Thymus (tissue), 11 donors: ENCODE results near the gene SERPINC1. TPM values are rescaled to one million over a fixed set of nuclear protein-coding genes. Genes with fewer than 3 reads are reported as not detected.

Source experiments
- DNase-seq, 9 donors: peaks; one replicate each; pipeline ENCODE4 v3.0.0-alpha.2; 2013; ENCODE audit warnings: low spot score in 9 of 9, low read depth in 6 of 9, missing footprints in 1 of 9
- H3K27ac ChIP-seq, 2 donors: one replicate each; pipeline ENCODE4 v1.5.1; 2013; ENCODE audit warnings: control low read depth in 1 of 2, low read depth in 1 of 2, low read length in 1 of 2, mild to moderate bottlenecking in 1 of 2, moderate library complexity in 1 of 2
- H3K27me3 ChIP-seq, 2 donors: one replicate each; pipeline ENCODE4 v1.5.1; 2013; ENCODE audit warnings: low read length in 1 of 2; ENCODE audit not compliant: control insufficient read depth in 2 of 2, insufficient read depth in 1 of 2
- H3K36me3 ChIP-seq, 2 donors: one replicate each; pipeline ENCODE4 v1.5.1; 2013; ENCODE audit warnings: low read length in 1 of 2, mild to moderate bottlenecking in 1 of 2, moderate library complexity in 1 of 2; ENCODE audit not compliant: control insufficient read depth in 2 of 2, insufficient read depth in 2 of 2
- H3K4me1 ChIP-seq, 2 donors: one replicate each; pipeline ENCODE4 v1.5.1; 2013; ENCODE audit warnings: low read length in 2 of 2; ENCODE audit not compliant: control insufficient read depth in 2 of 2, insufficient read depth in 2 of 2
- H3K4me3 ChIP-seq, 2 donors: one replicate each; pipeline ENCODE4 v1.5.1; 2013; ENCODE audit warnings: low read length in 2 of 2, control low read depth in 1 of 2, mild to moderate bottlenecking in 1 of 2
- H3K9me3 ChIP-seq, 2 donors: one replicate each; pipeline ENCODE4 v1.5.1; 2013; ENCODE audit warnings: low read length in 1 of 2, mild to moderate bottlenecking in 1 of 2; ENCODE audit not compliant: control insufficient read depth in 2 of 2, insufficient read depth in 1 of 2
- WGBS: extraction: QIAGEN DNeasy Blood & Tissue Kit; methylation state at CpG from one replicate; pipeline ENCODE4 v1.1.7; 2013; 5-methylcytosine and 5-hydroxymethylcytosine counted together
- polyA plus RNA-seq: library from polyadenylated mRNA; stranded (reverse); fragments of 200-250 nt; gene quantifications from one replicate; pipeline ENCODE4 v1.2.3, GENCODE V29; 2013
- total RNA-seq: library from RNA; stranded (reverse); fragments of 120-200 nt; gene quantifications from one replicate; pipeline ENCODE4 v1.2.4, GENCODE V29; 2013
- donor health status: healthy.

Gene SERPINC1
- total and polyA plus RNA-seq, 2 donors = 0.14 to 0.43 TPM

GRCh38 chr1:173867753-173868265, 49.3 kb downstream of the SERPINC1 start, which contains the start of gene GAS5:
TSS of gene GAS5 (minus strand) at chr1:173867989.
- under 1% methylated on average over 30 of the region's 30 CpGs for WGBS
- H3K9me3 ChIP-seq = no peaks in the 10 kb centered on the region
- H3K27ac ChIP-seq = peak within 1 kb of the TSS; percentile 94 to 96
- no peaks in the 10 kb centered on the region for H3K27me3 ChIP-seq
- DNase-seq = peak; percentile 99 to 100 (median 99)
- peak within 1 kb of the TSS; percentile 69 to 85 for H3K4me3 ChIP-seq
- H3K36me3 ChIP-seq = peaks cover 23 to 54% of the 10 kb centered on the region in 2 donors
- peaks cover 0 to 7% of the 10 kb centered on the region in 2 donors for H3K4me1 ChIP-seq

DNA sequence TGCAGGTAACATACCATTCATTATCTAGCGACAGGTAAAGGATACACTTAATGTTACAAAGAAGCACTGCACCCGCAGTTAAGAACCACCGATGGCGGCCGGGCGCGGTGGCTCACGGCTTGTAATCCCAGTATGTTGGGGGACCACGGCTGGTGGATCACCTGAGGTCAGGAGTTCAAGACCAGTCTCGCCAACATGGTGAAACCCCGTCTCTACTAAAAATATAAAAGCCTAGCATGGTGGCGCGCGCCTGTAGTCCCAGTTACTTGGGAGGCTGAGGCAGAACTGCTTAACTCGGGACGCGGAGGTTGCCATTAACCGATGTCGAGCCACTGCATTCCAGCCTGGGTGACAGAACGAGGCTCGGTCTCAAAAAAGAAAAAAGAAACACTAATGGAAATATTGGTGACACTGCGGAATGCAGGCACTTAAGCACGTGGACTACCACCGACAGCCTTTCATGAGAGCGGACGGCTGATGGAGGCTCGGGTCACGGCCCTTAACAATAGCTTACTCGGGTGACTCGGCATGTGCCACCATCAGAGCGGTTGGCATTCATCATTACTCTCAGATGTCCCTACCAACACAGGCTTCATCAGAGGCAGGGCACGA, 49.9 kb downstream of the SERPINC1 start:
- H3K4me1 ChIP-seq = peaks cover 0 to 7% of the 10 kb centered on the region in 2 donors
- WGBS = 4% methylated on average over 32 of the region's 32 CpGs
- no peaks in the 10 kb centered on the region for H3K9me3 ChIP-seq
- H3K27ac ChIP-seq = peak overlapping the region; percentile 68 to 90
- peak in 1 of 9 donors; percentile 33 for DNase-seq
- peak overlapping the region; percentile 69 to 85 for H3K4me3 ChIP-seq
- no peaks in the 10 kb centered on the region for H3K27me3 ChIP-seq
- peaks cover 29 to 58% of the 10 kb centered on the region in 2 donors for H3K36me3 ChIP-seq

DNA sequence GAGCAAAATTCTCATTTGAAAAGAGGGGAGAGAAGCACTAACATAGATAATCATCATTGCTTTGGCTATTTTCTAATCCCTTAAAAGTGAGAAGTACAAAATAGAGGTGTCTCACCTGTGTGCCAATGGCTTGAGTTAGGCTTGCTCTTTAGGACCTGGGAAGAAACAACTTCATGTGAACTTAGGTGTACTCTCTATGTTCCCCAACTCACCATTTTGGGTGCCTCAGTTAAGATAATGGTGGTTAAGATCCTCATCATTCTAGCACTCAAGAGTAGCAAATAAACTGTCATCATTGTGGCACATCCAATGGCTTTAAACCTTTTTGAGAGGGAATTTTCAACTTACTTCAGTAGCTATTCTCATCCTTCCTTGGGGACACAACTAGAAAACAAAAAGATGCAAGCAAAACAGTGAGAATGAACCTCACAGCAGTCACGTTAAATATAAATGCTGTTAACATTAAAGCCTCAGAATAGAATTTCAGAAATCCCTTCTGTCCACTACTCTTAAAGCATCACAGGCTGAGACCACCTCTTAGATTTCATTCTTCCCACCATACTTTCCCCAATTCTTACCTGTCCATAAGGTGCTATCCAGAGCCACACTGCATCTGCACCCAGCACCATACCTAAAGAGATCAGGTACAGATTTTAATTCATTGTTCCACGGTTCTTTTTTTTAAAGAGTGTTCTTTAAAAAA, 50.6 kb downstream of the SERPINC1 start:
- H3K4me1 ChIP-seq = peaks cover 0 to 7% of the 10 kb centered on the region in 2 donors
- peaks cover 29 to 57% of the 10 kb centered on the region in 2 donors for H3K36me3 ChIP-seq
- peak overlapping the region in 1 of 2 donors; percentile 13 for H3K27ac ChIP-seq
- no peaks in the 10 kb centered on the region for H3K9me3 ChIP-seq
- peak overlapping the region; percentile 69 to 85 for H3K4me3 ChIP-seq
- H3K27me3 ChIP-seq = no peaks in the 10 kb centered on the region
- WGBS = 23% methylated on average over 2 of the region's 2 CpGs
- DNase-seq = no peak

DNA sequence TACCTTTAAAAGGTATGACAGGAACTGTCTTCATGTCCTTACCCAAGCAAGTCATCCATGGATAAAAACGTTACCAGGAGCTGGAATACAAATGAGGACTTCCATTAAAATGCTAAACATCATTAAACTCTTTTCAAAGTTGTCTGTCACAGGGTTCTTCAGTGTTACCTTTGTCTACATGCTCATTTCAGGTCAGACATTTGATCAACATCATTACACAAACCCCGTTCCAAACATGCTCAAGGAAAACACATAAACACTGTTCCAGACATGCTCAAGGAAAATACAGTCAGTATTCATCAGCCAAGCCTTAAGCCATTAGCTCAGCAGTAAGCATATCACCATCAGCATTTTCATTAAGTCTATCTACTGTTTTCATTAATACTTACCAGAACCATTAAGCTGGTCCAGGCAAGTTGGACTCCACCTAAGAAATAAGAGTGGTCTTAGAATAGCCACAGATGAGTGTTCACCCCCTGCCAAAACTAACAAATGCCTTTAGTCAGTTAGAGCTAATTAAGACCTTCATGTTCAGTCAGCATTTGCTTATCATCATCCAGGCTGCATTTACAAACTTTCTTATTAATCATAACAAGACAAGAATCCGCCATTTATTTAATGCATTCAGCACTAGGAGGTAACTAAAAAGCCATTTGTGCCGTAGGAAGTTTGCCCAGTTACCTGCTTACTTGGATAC, 51.5 kb downstream of the SERPINC1 start:
- H3K4me1 ChIP-seq = peaks cover 0 to 7% of the 10 kb centered on the region in 2 donors
- WGBS = 72% methylated on average over 4 of the region's 4 CpGs
- no peaks in the 10 kb centered on the region for H3K27me3 ChIP-seq
- DNase-seq = no peak
- H3K36me3 ChIP-seq = peaks cover 21 to 50% of the 10 kb centered on the region in 2 donors
- peak overlapping the region; percentile 2 to 85 for H3K4me3 ChIP-seq
- H3K27ac ChIP-seq = no peak overlapping the region
- H3K9me3 ChIP-seq = no peaks in the 10 kb centered on the region

DNA sequence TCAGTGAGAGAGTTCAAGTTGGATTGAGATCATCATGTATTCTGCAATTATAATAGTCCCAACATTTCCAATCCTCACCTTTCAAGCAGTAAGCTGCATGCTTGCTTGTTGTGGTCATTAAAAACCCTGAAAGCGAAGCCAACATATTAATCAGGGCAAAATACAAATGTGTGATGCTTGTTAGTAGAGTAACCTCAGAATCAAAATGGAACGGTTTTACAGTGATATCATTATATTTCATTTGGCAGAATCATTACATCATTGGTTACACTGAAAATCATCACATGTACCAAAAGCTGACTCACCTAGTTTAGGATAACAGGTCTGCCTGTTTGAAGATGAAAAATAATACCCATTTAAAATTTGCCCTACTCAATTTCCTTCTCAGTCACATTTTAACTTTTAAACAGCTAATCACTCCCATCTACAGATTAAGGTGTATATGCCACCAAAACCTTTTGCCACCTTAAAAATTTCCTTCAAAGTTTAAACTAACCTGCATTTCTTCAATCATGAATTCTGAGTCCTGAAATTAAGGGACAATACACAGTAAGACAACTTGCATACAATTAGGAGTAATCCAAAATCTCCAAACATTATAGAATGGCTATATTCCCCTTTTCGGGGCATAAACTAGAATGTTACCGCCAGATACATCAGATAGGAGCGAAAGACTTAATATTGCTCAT, 52.8 kb downstream of the SERPINC1 start:
- no peak for DNase-seq
- Histone ChIP-seq H3K4me3 (no peak overlapping the region), H3K4me1 (peaks cover 0 to 7% of the 10 kb centered on the region in 2 donors), H3K36me3 (peaks cover 21 to 47% of the 10 kb centered on the region in 2 donors), H3K9me3 (no peaks in the 10 kb centered on the region), H3K27ac (no peak overlapping the region), H3K27me3 (no peaks in the 10 kb centered on the region)
- WGBS = 97% methylated on average over 5 of the region's 5 CpGs

GRCh38 chr1:173863224-173864161, 53.6 kb downstream of the SERPINC1 start:
- no peaks in the 10 kb centered on the region for H3K9me3 ChIP-seq
- no peak overlapping the region for H3K4me3 ChIP-seq
- peaks cover 0 to 7% of the 10 kb centered on the region in 2 donors for H3K4me1 ChIP-seq
- H3K27ac ChIP-seq = no peak overlapping the region
- H3K27me3 ChIP-seq = no peaks in the 10 kb centered on the region
- DNase-seq = no peak
- peaks cover 21 to 47% of the 10 kb centered on the region in 2 donors for H3K36me3 ChIP-seq

- H3K36me3 ChIP-seq = peaks cover 21 to 50% of the 10 kb centered on the region in 2 donors
- DNase-seq = no peak
- no peak overlapping the region for H3K4me3 ChIP-seq
- WGBS = 90% methylated on average over 8 of the region's 8 CpGs
- H3K27me3 ChIP-seq = no peaks in the 10 kb centered on the region
- H3K9me3 ChIP-seq = no peaks in the 10 kb centered on the region
- H3K4me1 ChIP-seq = peaks cover 0 to 7% of the 10 kb centered on the region in 2 donors
- H3K27ac ChIP-seq = no peak overlapping the region
Measured at GRCh38 chr1:173862769-173863223, 54.3 kb downstream of the SERPINC1 start.
